Ovary (tissue), 3 donors: ENCODE results near the gene PHF21A.

Source experiments
- CTCF ChIP-seq, 3 donors: fragments of 450-650 bp in 2 of 3; fragments of 200-600 bp in 1 of 3; IDR thresholded peaks; one replicate each; pipeline versions ENCODE4 v1.5.1 to v1.8.0; 2016 to 2022; ENCODE audit warnings: antibody characterized with exemption in 3 of 3, mild to moderate bottlenecking in 1 of 3
- EP300 ChIP-seq: sonication (generic); formaldehyde crosslinking; IDR thresholded peaks from one replicate; pipeline ENCODE4 v1.6.1; 2017; ENCODE audit warnings: antibody characterized with exemption
- POLR2A ChIP-seq: fragments of 450-650 bp; IDR thresholded peaks from one replicate; pipeline ENCODE4 v1.6.1; 2017; ENCODE audit warnings: antibody characterized with exemption, mild to moderate bottlenecking, moderate library complexity
- donor health status: DM: no; HTN: no; CAD: no.

- TF ChIP-seq CTCF (IDR thresholded peaks at IDR 0.05) (no peak), POLR2A (no peak), EP300 (no peak)
Observed at GRCh38 chr11:45926536-45927331, 194.5 kb downstream of the PHF21A start.
